GM18519 (cell line): ENCODE measurements around the gene AGPS.
"Not testable (repeated sequence)": the region's sequence is repeated elsewhere in the genome, so short reads cannot be mapped to it uniquely, and the experiment has no call there.

Source experiments
- ATAC-seq: cut with Tn5 transposase; IDR thresholded peaks from one replicate; pipeline ENCODE4 v1.9.1; 2021; ENCODE audit warnings: mild to moderate bottlenecking, moderate library complexity; ENCODE audit not compliant: unreplicated experiment, low FRiP score

AGPS gene

GRCh38 chr2:177465400-177466138 is 73.0 kb downstream of the AGPS start:
- ATAC-seq = no peak

GRCh38 chr2:177466337-177467195 is 74.0 kb downstream of the AGPS start:
- no peak for ATAC-seq

- ATAC-seq = no peak
These were observed 75.1 kb downstream of the AGPS start for GRCh38 chr2:177467646-177468045.

GRCh38 chr2:177471990-177472389 is 79.4 kb downstream of the AGPS start:
- no peak for ATAC-seq

GRCh38 chr2:177474301-177474700 is 81.7 kb downstream of the AGPS start:
- ATAC-seq = no peak

GRCh38 chr2:177474998-177475397 is 82.4 kb downstream of the AGPS start:
- no peak for ATAC-seq

GRCh38 chr2:177476897-177477296 is 84.3 kb downstream of the AGPS start:
- ATAC-seq = no peak

- no peak for ATAC-seq
These were observed 85.5 kb downstream of the AGPS start for GRCh38 chr2:177478029-177478428.

GRCh38 chr2:177478907-177479306 is 86.3 kb downstream of the AGPS start:
- no peak for ATAC-seq

GRCh38 chr2:177482195-177482594 is 89.6 kb downstream of the AGPS start:
- ATAC-seq = no peak

- no peak for ATAC-seq
These were observed 91.0 kb downstream of the AGPS start for GRCh38 chr2:177483531-177483930.

GRCh38 chr2:177484180-177484795 is 91.7 kb downstream of the AGPS start:
- ATAC-seq = no peak

- ATAC-seq = not testable (repeated sequence)
These were observed 93.1 kb downstream of the AGPS start for GRCh38 chr2:177485657-177486056.

- ATAC-seq = no peak
These were observed 97.2 kb downstream of the AGPS start for GRCh38 chr2:177489719-177490301.

- ATAC-seq = no peak
These were observed 103.4 kb downstream of the AGPS start for GRCh38 chr2:177495945-177496344.

GRCh38 chr2:177496921-177497320 is 104.3 kb downstream of the AGPS start:
- no peak for ATAC-seq

GRCh38 chr2:177501186-177501585 is 108.6 kb downstream of the AGPS start:
- no peak for ATAC-seq

- ATAC-seq = no peak
These were observed 113.9 kb downstream of the AGPS start for GRCh38 chr2:177506505-177506904.

- ATAC-seq = no peak
These were observed 114.4 kb downstream of the AGPS start for GRCh38 chr2:177506998-177507397.

- ATAC-seq = no peak
These were observed 124.4 kb downstream of the AGPS start for GRCh38 chr2:177516824-177517544.
